Neuronal stem cell (in vitro differentiated cells): ENCODE results near the gene CELF3.

ENCODE experiments used
- DNase-seq: peaks from one replicate; pipeline ENCODE4 v3.0.0-alpha.2; 2013; ENCODE audit warnings: low spot score
- H2AFZ ChIP-seq: one replicate; pipeline ENCODE4 v1.6.1; 2013; ENCODE audit warnings: mild to moderate bottlenecking, low read length, inconsistent platforms
- H2AK5ac ChIP-seq: 2 replicates; pipeline ENCODE4 v1.6.1; 2013; ENCODE audit warnings: low read depth, mild to moderate bottlenecking, inconsistent platforms, low read length, moderate library complexity, mixed read lengths
- H2BK120ac ChIP-seq: 2 replicates; pipeline ENCODE4 v1.6.1; 2013; ENCODE audit warnings: low read depth, mild to moderate bottlenecking, inconsistent platforms, low read length, moderate library complexity, mixed read lengths
- H2BK12ac ChIP-seq: one replicate; pipeline ENCODE4 v1.6.1; 2013; ENCODE audit warnings: low read length, inconsistent platforms
- H2BK15ac ChIP-seq: 2 replicates; pipeline ENCODE4 v1.6.1; 2013; ENCODE audit warnings: mild to moderate bottlenecking, low read length, inconsistent platforms, mixed read lengths
- H2BK5ac ChIP-seq: one replicate; pipeline ENCODE4 v1.6.1; 2013; ENCODE audit warnings: inconsistent platforms, mild to moderate bottlenecking, low read length, moderate library complexity
- H3K14ac ChIP-seq: one replicate; pipeline ENCODE4 v1.6.1; 2013; ENCODE audit warnings: low read length, inconsistent platforms
- H3K18ac ChIP-seq: 2 replicates; pipeline ENCODE4 v1.6.1; 2013; ENCODE audit warnings: low read length, inconsistent platforms
- H3K23ac ChIP-seq: 2 replicates; pipeline ENCODE4 v1.6.1; 2013; ENCODE audit warnings: low read depth, mild to moderate bottlenecking, mixed read lengths, low read length, inconsistent platforms; ENCODE audit not compliant: poor library complexity
- H3K27ac ChIP-seq: replicated peaks from 3 replicates; pipeline ENCODE4 v1.5.1; 2013; ENCODE audit warnings: low read length, inconsistent platforms
- H3K27me3 ChIP-seq, 3 experiments: 2 replicates each; pipeline ENCODE4 v1.6.1; 2013; ENCODE audit warnings: low read length in 3 of 3, mild to moderate bottlenecking in 2 of 3, inconsistent platforms in 1 of 3, low read depth in 1 of 3, mixed read lengths in 1 of 3, moderate library complexity in 1 of 3; ENCODE audit not compliant: control insufficient read depth in 3 of 3, insufficient read depth in 3 of 3
- H3K36me3 ChIP-seq, 2 donors: replicated peaks in 1 of 2; 2 replicates each; pipeline ENCODE4 v1.6.1; 2013; ENCODE audit warnings: low read length in 2 of 2; ENCODE audit not compliant: control insufficient read depth in 2 of 2, insufficient read depth in 2 of 2
- H3K4ac ChIP-seq: 2 replicates; pipeline ENCODE4 v1.6.1; 2013; ENCODE audit warnings: inconsistent platforms, mild to moderate bottlenecking, low read length, moderate library complexity
- H3K4me1 ChIP-seq, 2 donors: 1 replicate in 1 of 2; 2 replicates in 1 of 2; pipeline ENCODE4 v1.6.1; 2013; ENCODE audit warnings: low read length in 2 of 2, low read depth in 1 of 2; ENCODE audit not compliant: control insufficient read depth in 2 of 2, insufficient read depth in 1 of 2
- H3K4me2 ChIP-seq: one replicate; pipeline ENCODE4 v1.6.1; 2013; ENCODE audit warnings: mild to moderate bottlenecking, low read length, inconsistent platforms; ENCODE audit not compliant: insufficient read depth, poor library complexity, severe bottlenecking
- H3K4me3 ChIP-seq, 2 donors: 2 replicates each; pipeline ENCODE4 v1.5.1; 2013; ENCODE audit warnings: low read length in 2 of 2, mild to moderate bottlenecking in 2 of 2, inconsistent platforms in 1 of 2, moderate library complexity in 1 of 2
- H3K79me1 ChIP-seq: one replicate; pipeline ENCODE4 v1.6.1; 2013; ENCODE audit warnings: low read depth, mild to moderate bottlenecking, inconsistent platforms, low read length, moderate library complexity
- H3K9ac ChIP-seq: one replicate; pipeline ENCODE4 v1.6.1; 2013; ENCODE audit warnings: mild to moderate bottlenecking, low read depth, low read length, inconsistent platforms; ENCODE audit not compliant: poor library complexity
- H3K9me3 ChIP-seq, 2 donors: replicated peaks in 1 of 2; 2 replicates each; pipeline versions ENCODE3 to v1.6.1; 2013; ENCODE audit warnings: low read length in 2 of 2, mild to moderate bottlenecking in 2 of 2, inconsistent platforms in 1 of 2, low read depth in 1 of 2, mixed read lengths in 1 of 2, moderate library complexity in 1 of 2; ENCODE audit not compliant: control insufficient read depth in 2 of 2, insufficient read depth in 1 of 2
- H4K8ac ChIP-seq: one replicate; pipeline ENCODE4 v1.6.1; 2013; ENCODE audit warnings: low read depth, mild to moderate bottlenecking, inconsistent platforms, low read length, moderate library complexity
- H4K91ac ChIP-seq: one replicate; pipeline ENCODE4 v1.6.1; 2013; ENCODE audit warnings: low read length, low read depth, mild to moderate bottlenecking, inconsistent platforms; ENCODE audit not compliant: poor library complexity
- WGBS, 2 donors: extraction: QIAGEN DNeasy Blood & Tissue Kit; methylation state at CpG; one replicate each; pipeline ENCODE4 v1.1.7; 2013; ENCODE audit warnings: missing lambda C conversion rate in 2 of 2, mixed read lengths in 1 of 2; ENCODE audit not compliant: insufficient read length in 2 of 2, insufficient replicate concordance in 1 of 2; ENCODE audit errors: extremely low coverage in 2 of 2; 5-methylcytosine and 5-hydroxymethylcytosine counted together

Gene CELF3

DNA sequence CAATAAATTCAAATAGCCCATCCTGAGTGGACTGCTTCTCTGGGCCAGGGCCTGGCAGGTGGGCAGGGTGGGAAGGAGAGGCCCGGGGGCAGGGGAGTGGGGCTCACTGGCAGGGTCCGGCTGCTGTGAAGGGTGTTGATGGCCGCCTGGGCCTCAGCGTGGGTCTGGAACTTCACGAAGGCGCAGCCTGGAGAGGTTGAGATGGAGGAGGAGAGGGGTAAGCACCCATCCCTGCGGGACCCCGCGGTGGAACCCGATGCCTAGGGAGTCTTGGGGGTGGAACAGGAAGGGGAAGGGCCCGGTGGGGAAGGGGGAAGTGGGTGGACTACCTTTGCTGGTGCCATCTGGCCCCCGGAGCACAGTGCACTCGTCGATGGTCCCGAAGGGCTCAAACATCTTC is 7.7 kb downstream of the CELF3 start:
- Histone ChIP-seq H3K4me1 (peaks cover 22 to 32% of the 10 kb centered on the region in 2 donors), H3K4ac (no peak overlapping the region)

DNA sequence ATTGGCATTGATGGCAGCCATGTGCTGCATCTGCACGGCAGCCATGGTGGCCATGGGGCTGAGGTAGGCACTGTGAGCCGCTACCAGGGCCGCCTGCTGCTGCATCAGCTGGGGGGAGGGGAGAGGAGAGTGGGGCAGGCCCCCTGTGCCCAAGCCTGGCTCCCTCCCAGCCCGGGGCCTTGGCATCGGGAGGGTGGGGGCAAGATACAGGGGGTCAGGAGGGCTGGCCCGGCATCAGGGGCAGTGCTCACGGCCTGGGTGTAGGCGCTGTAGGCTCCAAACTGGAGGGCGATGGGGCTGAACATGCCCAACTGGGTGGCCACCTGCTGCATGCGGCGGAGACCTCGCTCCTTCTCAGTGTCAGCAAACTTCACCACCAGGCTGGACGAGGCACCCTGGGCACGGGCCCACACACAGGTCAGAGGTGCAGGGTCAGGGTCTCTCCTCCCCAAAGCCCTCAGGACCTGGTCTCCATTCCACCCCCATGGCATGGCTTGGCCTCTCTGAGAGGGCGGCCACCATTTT is 9.0 kb downstream of the CELF3 start:
- Histone ChIP-seq H2BK12ac (no peak overlapping the region), H3K4me2 (no peak overlapping the region), H3K27me3 (no peaks in the 10 kb centered on the region), H2AFZ (no peak overlapping the region), H3K27ac (no peak overlapping the region), H3K23ac (no peak overlapping the region), H4K91ac (no peak overlapping the region), H3K9me3 (peaks cover 0 to 2% of the 10 kb centered on the region in 2 donors), H3K18ac (peak overlapping the region; percentile 60), H2BK120ac (no peak overlapping the region), H4K8ac (no peak overlapping the region), H2BK15ac (no peak overlapping the region), H3K4me3 (no peak overlapping the region), H2AK5ac (no peak overlapping the region), H3K4me1 (peaks cover 22 to 41% of the 10 kb centered on the region in 2 donors), H3K36me3 (peaks cover 2% of the 10 kb centered on the region in 2 donors), H2BK5ac (peak overlapping the region; percentile 0), H3K9ac (no peak overlapping the region), H3K4ac (no peak overlapping the region), H3K79me1 (no peaks in the 10 kb centered on the region), H3K14ac (peak overlapping the region; percentile 47)
- DNase-seq = no peak
- no CpG with 5 or more reads among the region's 15 CpGs for WGBS, 2 donors

More for the DNA sequence above, 7.7 kb downstream of the CELF3 start:
- WGBS, 2 donors = no CpG with 5 or more reads among the region's 15 CpGs
- Histone ChIP-seq H3K36me3 (peaks cover 2 to 4% of the 10 kb centered on the region in 2 donors), H3K23ac (no peak overlapping the region), H2BK12ac (no peak overlapping the region), H2AFZ (no peak overlapping the region), H3K4me3 (no peak overlapping the region), H4K8ac (no peak overlapping the region), H3K9me3 (peaks cover 0 to 2% of the 10 kb centered on the region in 2 donors), H4K91ac (no peak overlapping the region), H2AK5ac (peak overlapping the region; percentile 79), H2BK120ac (no peak overlapping the region), H2BK15ac (no peak overlapping the region), H3K79me1 (no peaks in the 10 kb centered on the region), H3K4me2 (no peak overlapping the region), H2BK5ac (no peak overlapping the region), H3K14ac (no peak overlapping the region), H3K18ac (peak overlapping the region; percentile 8), H3K9ac (no peak overlapping the region), H3K27ac (no peak overlapping the region), H3K27me3 (peaks cover 0 to 4% (median 0%) of the 10 kb centered on the region in 3 experiments)
- no peak for DNase-seq

DNA sequence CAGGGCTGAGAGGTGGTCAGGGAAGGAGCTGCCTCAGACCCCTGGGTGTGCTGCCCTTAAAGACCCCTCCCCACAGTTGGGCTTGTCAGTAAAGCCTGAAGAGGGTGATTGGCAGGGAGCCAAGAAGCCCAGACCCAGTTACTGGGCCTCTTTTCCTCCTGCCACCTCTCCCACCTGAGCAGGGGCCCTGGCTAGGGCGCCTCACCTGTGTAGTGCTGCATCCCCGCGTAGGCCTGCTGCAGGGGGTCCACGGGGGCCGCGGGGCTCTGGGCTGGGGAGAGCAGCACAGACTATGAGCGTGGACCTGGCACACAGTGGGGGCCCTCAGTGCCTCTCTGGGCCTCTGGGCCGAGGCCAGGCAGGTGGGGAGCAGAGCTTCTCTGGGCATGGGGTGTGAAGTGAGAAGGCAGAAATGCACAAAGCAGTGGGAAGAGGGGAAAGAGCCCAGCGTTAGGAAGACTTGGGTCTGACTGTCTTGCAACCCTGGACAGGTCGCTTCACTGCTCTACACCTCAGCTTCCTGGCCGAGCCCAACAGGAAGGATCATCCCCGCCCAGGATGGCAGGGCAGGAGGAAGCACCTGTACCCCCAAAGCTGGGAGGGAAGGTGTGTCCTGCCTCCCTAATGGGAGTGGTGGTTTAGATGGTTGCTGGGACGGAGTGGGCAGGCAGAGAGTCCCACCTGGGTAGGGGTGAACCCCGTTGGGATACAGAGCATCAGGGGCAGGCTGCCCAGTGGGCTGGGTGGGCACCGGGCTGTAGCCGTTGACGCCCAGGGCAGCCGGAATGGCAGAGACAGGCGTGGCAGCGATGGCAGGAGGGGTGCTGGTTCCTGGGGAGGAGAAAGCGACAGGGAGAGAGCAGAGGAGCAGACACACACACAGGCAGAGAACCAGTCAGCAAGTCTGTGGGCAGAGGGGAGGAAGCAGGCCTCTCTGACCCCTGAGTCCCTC is 9.9 kb downstream of the CELF3 start:
- Histone ChIP-seq H2AK5ac (no peak overlapping the region), H2BK120ac (no peak overlapping the region)
- WGBS, 2 donors = no CpG with 5 or more reads among the region's 21 CpGs

More for the DNA sequence above, 9.9 kb downstream of the CELF3 start:
- H2BK15ac ChIP-seq = no peak overlapping the region
- no peak overlapping the region for H2AFZ ChIP-seq
- no peak overlapping the region for H3K23ac ChIP-seq
- H3K9me3 ChIP-seq = peaks cover 0 to 2% of the 10 kb centered on the region in 2 donors
- no peak for DNase-seq
- no peak overlapping the region for H3K27ac ChIP-seq
- H4K91ac ChIP-seq = no peak overlapping the region
- peaks cover 2 to 7% of the 10 kb centered on the region in 2 donors for H3K36me3 ChIP-seq
- H3K4ac ChIP-seq = no peak overlapping the region
- H3K79me1 ChIP-seq = no peaks in the 10 kb centered on the region
- H3K9ac ChIP-seq = peak overlapping the region; percentile 56
- peak overlapping the region; percentile 0 for H2BK5ac ChIP-seq
- peak overlapping the region; percentile 45 for H3K18ac ChIP-seq
- no peak overlapping the region for H2BK12ac ChIP-seq
- H3K4me1 ChIP-seq = peaks cover 20 to 41% of the 10 kb centered on the region in 2 donors
- no peak overlapping the region for H3K4me3 ChIP-seq
- H3K4me2 ChIP-seq = no peak overlapping the region
- peak overlapping the region; percentile 47 for H3K14ac ChIP-seq
- peak overlapping the region; percentile 23 for H4K8ac ChIP-seq
- H3K27me3 ChIP-seq = no peaks in the 10 kb centered on the region
